ENCODE results near the gene SRC.
"Not testable (repeated sequence)": the region's sequence is repeated elsewhere in the genome, so short reads cannot be mapped to it uniquely, and the experiment has no call there.

SRC gene

GRCh38 chr20:37336369-37337207 is 9.4 kb upstream of the SRC start:
- no peak for DNase-seq (ENCODE audit: low read depth, low spot score)

GRCh38 chr20:37337208-37337991 is 8.5 kb upstream of the SRC start:
- DNase-seq (ENCODE audit: low read depth, low spot score), result no peak

GRCh38 chr20:37338380-37338779 is 7.6 kb upstream of the SRC start:
- not testable (repeated sequence) for DNase-seq (ENCODE audit: low read depth, low spot score)

- DNase-seq (ENCODE audit: low read depth, low spot score), result no peak
These were observed 6.7 kb upstream of the SRC start for GRCh38 chr20:37339208-37339607.

- not testable (repeated sequence) for DNase-seq (ENCODE audit: low read depth, low spot score)
These were observed 6.2 kb upstream of the SRC start for GRCh38 chr20:37339764-37340109.

- DNase-seq (ENCODE audit: low read depth, low spot score), result no peak
These were observed 4.9 kb upstream of the SRC start for GRCh38 chr20:37340998-37341397.

GRCh38 chr20:37341632-37342031 is 4.3 kb upstream of the SRC start:
- no peak for DNase-seq (ENCODE audit: low read depth, low spot score)

- no peak for DNase-seq (ENCODE audit: low read depth, low spot score)
These were observed 3.4 kb upstream of the SRC start for GRCh38 chr20:37342231-37343177.

- DNase-seq (ENCODE audit: low read depth, low spot score), result no peak
These were observed 2.5 kb upstream of the SRC start for GRCh38 chr20:37343212-37343993.

GRCh38 chr20:37343994-37344355 is 2.0 kb upstream of the SRC start:
- no peak for DNase-seq (ENCODE audit: low read depth, low spot score)

GRCh38 chr20:37344506-37345338 is 1.2 kb upstream of the SRC start:
- DNase-seq (ENCODE audit: low read depth, low spot score), result no peak

GRCh38 chr20:37346236-37346534 is 245 bp downstream of the SRC start:
- DNase-seq (ENCODE audit: low read depth, low spot score), result no peak

GRCh38 chr20:37346535-37347346 is 801 bp downstream of the SRC start:
- DNase-seq (ENCODE audit: low read depth, low spot score), result no peak

GRCh38 chr20:37347347-37347823 is 1.4 kb downstream of the SRC start:
- no peak for DNase-seq (ENCODE audit: low read depth, low spot score)

- no peak for DNase-seq (ENCODE audit: low read depth, low spot score)
These were observed 2.2 kb downstream of the SRC start for GRCh38 chr20:37347891-37348791.

GRCh38 chr20:37348792-37349516 is 3.0 kb downstream of the SRC start:
- no peak for DNase-seq (ENCODE audit: low read depth, low spot score)

Measured in brain pericyte (primary cell).